GM21381 (cell line): ENCODE data around the gene LCN12.

Source experiments
- ATAC-seq: cut with Tn5 transposase; IDR thresholded peaks from one replicate; pipeline ENCODE4 v1.9.1; 2021; ENCODE audit warnings: mild to moderate bottlenecking, moderate library complexity; ENCODE audit not compliant: unreplicated experiment

Gene LCN12

DNA sequence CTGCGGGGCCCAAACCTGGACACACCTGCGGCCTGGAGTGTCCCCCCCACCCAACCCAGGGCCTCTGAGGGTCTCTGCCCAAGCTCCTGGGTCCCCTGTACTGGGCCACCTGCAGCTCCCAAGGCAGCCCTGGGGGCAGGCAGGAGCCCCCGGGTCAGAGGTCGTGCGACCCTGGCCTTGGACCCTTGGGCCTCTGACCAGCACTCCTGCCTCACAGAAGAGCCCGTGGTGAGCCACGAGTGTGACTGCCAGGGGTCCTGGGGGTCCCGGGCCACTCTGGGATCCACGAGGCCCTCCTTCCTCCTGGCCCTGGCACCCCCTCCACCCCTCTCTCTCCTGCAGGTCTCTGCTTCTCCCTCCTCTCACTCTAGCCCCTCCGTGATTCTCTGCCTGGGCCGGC lies 20.3 kb downstream of the LCN12 start:
- ATAC-seq = no peak

DNA sequence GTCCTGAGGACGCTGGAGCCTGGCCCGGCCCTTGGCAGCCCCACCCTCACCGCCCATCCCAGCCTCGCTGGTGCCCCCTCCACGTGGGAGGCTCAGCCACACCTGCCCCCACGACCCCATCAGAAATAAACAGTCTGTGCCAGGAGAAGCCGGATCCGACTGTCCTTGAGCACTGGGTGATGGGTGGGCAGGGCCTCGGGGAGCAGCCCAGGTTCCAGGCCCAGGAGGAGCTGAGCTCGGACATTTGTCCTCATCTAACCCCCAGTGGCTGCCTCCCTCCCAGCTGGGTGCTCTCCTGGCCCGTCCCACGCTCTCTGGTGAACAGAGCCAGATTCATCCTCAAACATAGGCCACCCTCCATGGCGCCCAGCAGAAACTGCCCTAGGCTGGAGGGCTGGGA lies 20.7 kb downstream of the LCN12 start:
- ATAC-seq = no peak

DNA sequence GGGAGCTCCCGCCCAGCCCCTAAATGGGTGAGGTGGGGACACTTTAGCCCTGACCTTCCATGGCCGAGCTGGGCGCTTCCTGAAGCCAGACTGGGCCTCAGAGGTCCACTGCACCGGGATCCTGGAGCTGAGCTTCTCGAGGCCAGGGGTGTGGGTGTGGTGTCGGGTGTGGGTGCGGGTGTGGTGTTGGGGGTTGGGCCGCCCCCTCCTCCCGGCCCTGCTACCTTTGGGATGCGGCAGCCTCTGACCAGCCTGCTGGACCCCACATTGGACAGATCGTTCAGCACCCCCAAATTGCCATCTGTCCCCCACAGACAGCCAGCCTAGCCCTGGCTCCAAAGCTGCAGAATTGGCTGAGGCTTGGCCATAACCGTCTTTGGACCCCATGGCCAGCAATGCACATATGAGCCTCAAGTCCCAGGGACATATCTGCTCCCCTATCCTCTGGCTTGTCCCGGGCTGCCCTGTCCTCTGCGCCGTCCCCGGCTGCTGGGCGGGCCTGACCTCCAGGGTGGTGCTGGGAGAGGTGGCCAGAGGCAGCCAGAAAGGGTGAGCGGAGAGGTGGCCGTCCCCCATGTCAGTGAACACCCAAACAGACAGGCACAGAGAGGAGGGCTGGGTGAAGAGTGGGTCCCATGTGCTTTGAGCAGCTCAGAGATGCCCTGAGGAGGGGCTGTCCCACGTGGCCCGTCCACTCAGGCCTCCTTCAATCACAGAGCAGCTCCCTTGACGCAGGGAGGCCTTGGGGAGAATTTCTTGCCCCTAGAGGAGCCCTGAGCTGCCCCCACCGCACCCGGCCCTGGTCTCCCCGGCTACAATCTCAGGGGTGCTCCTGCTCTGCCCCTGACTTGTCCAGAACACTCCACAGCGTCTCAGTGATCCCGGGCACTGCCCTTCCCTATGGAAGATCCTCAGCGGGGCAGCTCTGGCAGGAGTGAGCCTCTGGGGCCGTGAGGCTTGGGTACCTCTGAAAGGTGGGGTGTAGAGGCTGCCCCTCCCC lies 21.8 kb downstream of the LCN12 start:
- no peak for ATAC-seq

DNA sequence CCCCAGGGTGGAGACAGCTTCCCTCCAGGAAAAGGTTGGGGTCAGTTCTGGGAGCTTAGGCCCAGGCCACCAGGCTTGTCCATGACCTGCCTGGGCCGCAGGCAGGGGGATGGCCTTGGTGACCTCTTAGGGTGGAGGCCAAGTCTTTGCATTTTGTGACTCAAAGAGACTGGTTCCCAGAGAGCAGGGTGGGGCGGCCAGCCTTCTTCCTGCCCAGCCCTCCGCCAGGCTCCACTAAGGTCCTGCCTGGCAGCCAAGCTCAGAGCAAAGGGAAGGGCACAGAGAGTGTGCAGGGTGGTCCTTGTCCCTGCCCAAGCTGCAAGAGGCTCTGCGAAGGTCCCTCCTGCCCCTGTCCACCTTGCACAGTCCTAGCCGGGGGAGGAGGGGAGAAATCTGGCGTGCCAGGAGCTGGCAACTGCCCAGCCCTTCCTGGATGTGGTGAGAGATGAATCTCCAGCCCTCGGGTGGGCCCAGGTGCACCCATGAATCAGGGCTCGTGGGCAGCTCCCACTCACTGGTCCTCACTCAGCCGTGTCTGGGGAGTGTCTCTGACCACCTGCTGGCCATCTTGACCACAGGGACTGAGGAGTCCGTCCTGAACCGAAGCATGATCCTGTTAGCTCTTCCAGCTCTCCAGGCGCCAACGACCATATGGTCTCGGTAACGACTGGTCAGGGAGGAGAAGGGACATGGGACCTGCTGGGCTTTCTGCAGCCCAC lies 22.9 kb downstream of the LCN12 start:
- no peak for ATAC-seq

DNA sequence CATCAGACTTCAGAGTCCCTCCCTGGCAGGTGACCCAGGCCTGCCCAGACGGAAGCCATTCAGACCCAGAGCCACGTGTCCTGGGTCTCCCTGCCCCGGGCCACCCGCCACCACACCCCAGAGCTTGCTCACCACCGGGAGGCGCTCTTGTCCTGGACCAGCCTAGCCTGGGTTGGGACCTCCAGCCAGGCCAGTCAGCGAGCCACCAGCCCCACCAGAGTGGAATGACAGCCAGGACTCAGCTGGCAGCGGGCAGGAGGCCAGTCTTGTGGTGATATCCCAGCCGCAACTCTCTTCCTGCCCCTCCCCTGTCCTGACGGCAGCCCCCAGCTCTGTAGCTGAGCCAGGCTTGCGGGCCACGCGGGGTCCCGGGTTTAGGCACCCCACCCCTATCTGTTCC lies 23.6 kb downstream of the LCN12 start:
- ATAC-seq = no peak

DNA sequence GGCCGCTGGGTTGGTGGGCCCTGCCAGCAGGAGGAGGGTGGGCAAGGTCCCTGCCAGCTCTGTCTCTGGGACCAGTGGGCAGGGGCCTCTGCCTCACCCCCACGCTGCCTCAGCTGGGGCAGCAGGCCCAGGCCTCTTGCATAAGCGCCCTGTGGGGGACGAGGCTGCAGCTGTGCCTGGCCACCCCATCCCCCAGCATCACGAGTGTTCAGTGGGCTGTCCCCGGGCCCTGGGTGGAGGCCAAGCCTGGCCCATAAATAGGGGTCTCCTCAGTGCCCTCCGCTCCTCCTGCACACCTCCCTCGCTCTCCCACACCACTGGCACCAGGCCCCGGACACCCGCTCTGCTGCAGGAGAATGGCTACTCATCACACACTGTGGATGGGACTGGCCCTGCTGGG lies 25.1 kb downstream of the LCN12 start, which contains the start of gene PTGDS:
PTGDS (plus strand) TSS at position 282 of the 400 bp plus-strand sequence; CDS start at position 357, 75 bp downstream.
- no peak for ATAC-seq

DNA sequence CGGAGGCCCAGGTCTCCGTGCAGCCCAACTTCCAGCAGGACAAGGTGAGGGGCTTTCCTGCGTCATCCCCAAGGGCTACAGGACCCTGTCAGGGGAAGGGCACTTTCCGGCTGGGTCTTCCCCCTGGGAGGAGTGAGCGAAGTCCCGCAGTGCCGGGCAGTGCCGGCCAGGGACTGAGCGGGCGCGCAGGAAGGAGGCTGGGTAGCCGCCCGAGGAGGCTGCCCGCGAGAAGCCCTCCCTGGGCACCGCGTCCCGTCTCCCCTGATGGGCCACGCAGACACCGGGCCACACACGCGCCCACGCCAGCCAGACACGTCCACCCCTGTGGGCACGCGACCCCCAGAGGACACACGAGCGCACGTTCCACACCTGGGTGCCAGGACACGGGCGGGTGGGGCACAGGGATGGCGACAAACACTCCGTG lies 25.6 kb downstream of the LCN12 start:
- no peak for ATAC-seq

DNA sequence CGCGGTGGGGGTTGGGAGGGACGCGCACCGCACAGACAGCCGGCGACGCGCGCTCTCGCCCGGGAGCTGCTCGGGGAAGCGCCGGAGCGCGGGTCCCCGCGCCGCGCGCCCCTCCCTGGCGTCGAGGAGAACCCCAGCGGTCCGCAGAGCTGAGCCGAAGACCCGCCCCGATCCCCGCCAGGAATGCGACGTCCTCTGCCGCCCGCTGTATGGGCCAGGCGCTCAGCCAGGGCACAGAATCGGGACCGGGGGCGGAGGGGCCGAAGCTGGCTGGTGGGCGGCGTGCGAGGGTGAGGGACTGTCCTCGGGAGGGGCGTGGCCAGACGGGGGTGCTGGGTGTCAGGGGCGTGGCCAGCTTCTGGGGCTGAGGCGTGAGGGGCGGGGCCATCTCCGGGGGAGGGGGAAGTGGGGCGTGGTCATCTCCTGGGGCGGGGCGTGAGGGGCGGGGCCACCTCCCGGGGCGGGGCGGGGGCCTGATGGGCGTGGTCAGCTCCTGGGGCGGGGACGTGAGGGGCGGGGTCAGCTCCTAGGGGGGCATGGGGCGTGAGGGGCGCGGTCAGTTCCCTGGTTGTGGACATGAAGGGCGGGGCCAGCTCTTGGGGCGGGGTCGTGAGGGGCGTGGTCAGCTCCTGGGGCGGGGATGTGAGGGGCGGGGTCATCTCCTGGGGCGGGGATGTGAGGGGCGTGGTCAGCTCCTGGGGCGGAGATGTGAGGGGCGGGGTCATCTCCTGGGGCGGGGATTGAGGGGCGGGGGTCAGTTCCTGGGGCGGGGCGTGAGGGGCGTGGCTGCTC lies 26.2 kb downstream of the LCN12 start:
- ATAC-seq = no peak

DNA sequence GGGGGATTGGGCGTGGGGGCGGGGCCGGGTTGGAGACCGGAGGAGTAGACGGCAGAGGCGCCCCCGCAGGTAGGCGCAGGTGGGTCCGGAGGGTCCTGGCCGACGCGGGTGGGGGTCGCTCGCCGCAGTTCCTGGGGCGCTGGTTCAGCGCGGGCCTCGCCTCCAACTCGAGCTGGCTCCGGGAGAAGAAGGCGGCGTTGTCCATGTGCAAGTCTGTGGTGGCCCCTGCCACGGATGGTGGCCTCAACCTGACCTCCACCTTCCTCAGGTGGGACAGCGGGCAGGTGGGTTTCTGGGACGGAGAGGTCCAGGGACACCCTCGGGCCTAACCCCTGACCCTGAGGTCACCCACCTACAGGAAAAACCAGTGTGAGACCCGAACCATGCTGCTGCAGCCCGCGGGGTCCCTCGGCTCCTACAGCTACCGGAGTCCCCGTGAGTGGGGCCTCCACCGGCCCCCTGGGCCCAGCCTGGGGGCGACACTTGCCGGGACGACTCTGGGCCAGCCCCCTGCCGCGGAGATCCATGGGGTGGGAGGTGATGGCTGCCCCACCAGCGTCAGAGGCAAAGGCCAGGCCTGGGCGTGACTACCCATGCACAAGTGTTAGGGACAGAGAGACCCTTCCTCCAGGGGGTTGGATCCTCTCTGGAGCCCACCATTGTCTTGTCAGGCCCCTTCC lies 26.9 kb downstream of the LCN12 start:
- ATAC-seq = no peak

DNA sequence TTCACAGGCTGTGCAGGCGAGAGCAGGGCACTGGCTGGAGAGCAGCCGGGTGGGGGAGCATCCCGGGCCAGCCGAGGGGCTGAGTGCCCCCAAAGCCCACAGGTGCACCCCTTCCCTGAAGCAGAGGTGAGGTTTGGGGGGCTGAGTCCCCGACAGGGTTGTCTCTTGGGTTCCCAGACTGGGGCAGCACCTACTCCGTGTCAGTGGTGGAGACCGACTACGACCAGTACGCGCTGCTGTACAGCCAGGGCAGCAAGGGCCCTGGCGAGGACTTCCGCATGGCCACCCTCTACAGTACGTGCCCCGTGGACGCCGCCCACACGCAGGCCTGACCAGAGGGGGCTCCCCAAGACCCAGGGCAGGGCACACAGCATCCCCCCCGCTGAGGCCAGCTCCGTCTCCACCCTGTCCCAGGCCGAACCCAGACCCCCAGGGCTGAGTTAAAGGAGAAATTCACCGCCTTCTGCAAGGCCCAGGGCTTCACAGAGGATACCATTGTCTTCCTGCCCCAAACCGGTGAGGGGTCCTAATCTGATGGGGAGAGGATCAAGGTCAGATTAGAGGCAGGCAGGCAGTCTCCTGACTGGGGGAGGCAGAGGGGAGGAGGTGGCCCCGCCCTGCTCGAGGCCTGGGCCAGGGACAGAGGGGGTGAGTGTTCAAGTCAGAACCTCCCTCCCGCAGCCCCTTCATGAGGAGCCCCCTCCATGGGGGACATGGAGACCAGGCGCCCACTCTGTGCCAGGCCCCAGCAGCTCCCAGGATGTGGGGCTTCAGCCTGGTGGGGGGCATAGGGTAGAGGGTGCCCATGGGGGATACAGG lies 27.9 kb downstream of the LCN12 start:
- no peak for ATAC-seq

DNA sequence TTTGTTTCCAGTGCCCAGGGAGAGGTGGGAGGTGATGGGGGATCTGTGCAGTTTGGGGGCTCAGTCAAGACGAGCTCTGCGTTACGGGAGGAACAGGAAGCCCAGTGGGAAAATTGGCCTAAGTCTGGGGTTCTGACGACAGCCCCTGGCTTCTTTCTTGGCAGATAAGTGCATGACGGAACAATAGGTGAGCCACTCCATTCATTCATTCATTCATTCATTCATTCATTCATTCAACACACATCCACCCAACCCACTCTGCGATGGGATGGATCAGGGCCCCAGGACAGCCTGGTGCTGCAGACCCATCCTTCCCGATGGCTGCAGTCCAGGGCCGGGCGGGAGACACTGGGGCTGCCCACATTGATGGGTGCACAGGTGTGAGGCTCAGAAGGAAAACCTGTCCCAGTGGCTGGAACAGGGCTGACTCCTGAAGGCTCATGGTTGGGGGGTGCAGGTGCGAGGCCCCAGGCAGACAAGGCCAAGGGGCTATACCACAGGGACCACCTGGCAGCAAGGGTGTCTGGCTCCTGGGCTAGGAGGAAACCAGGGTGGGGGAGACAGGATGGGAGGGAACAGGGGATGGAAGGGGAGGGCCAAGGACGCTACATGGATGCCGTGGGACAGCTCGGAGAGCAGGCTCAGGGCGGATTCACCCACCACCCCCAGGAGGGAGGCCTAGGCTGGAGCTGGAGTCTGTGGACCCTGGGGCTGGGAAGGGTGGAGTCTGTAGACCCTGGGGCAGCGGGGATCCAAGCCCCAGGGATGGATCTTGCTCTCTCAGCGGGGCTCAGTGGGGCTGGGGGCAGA lies 28.8 kb downstream of the LCN12 start:
- no peak for ATAC-seq

DNA sequence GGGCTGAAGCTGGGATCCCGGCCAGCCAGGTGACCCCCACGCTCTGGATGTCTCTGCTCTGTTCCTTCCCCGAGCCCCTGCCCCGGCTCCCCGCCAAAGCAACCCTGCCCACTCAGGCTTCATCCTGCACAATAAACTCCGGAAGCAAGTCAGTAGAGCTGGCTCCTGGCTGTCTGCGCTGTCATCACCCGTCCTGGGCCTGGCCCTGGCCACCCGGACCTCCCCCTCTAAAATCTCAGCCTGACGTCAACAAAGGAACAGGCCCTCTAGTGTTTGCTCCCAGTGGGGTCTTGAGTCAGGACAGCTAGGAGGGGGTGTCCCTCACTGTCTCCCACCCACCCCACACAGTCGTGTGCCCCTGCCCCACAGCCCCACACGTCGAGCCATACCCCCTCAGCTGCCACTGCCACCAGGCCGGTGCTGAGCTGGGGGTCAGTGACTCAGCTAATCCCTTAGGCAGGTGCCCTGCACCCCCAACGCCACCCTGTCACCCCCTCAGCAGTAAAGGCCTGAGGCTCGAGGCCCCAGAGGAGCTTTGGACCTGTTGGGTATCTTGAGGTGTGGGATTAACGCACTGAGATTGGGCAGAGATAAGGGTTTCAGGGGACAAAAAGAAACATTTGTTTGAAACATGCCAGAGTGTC lies 29.6 kb downstream of the LCN12 start:
- ATAC-seq = no peak

DNA sequence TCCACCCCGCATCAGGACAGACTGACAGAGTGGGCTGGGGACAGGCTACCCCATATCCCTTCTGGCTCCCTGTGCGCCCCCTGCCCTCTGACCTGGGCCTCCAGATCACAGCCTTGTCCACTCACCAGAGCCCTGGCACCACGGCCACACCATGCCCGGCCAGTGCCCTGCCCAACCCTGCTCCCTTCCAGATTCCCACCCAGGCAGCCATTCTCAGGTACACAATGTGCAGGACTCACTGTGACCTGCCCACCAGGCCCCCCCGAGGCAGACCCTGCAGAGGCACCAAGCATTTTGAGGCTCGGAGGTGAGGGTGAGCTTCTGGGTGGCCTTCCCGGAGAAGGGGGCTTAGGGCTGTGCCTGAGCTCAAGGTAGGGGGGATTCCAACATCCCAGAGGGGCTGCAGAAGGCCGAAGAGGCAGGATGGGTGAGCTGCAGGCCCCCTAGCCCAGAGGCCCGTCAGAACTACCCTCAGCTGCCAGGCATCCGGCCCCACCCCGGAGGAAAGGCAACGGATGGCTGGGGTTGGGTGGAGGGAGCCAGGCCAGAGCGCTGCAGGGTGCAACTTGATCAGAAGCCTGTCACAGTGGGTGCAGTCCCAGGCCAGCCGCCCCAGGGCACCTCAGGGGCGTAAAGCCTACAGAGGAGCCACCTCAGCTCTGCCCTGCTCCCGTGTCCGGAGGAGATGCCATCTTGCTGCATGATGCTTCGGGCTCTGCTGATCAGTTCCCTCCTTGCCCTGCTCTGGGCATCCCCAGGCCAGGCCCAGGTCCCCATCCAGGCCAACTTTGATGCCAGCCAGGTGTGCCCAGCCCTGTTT lies 30.4 kb downstream of the LCN12 start, which contains the start of gene LCNL1:
LCNL1 (plus strand) TSS at position 762 of the 820 bp plus-strand sequence. CDS start 594 bp downstream, outside the sequence.
- no peak for ATAC-seq

DNA sequence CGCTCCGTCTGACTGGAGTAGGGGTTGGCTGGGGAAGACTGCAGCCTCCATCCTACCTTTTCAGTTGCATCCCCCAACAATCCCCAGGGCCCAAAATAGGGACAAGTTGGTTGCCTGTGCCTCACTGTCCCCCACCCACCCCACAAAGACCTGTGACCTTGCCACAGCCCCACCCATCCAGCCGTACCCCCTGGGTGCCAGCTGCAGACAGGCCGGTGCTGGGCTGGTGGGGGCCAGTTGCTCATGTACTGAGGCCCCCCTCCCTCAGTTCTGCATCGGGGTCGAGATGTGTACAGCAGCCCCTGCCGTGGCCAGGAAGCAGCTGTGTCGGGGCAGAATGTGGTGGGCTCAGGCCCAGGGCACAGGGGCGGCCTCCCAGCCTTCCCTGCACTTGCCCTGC lies 31.1 kb downstream of the LCN12 start:
- no peak for ATAC-seq

DNA sequence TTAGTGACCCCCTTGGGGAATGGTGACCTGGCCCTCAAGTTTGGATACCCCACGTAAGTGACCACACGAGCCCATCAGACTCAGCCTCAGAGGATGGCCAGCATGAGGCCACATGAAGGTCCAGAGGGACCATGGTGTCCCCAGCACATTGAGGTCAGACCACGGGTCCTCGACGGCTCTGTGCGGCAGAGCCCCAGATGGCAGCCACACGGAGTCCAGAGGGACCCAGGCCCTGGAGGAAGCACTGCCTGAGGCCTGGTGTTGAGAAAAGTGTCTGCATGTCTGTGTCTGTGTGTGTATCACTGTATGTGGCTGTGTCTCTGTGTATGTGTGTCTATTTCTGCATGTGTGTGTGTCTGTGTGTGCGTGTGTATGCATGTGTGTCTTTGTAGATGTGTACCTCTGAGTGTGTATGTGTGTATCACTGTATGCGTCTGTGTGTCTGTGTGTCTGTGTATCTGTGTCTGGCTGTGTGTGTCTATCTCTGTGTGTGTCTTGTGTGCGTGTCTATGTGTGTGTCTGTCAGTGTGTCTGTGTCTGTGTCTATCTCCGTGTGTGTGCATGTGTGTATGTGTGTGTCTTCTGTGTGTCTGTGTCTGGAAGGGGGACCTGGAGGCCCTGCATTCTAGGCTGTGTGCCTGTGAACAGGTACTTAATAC lies 31.7 kb downstream of the LCN12 start:
- ATAC-seq = no peak

DNA sequence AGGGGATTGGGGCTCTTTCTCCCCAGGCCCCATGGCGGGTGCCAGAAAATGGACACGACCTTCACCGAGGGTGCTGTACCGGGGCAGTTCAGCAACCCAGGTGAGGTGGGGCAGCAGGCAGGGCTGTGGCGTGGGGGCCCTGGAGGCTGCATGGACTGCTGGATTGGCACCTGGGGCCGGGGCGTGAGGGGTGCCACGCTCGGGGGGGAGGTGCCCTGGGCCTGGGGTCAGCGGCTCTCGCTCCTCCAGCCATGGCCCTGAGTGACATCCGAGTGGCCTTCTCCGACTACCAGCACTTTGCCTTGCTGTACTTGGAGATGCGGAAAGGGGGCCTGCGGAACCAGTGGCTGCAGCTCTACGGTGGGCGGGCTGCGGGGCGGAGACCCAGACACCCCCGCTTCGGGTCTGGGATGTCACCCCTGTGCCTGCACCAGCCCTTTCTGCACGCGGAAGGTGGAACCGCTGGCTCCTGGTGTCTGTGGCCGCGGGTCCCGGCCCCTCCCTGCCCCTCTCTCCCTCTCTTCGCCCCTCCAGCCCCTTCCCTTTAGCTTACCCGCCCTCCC lies 32.5 kb downstream of the LCN12 start:
- no peak for ATAC-seq
